ENCODE results near the gene IRF4. TPM values are rescaled to one million over a fixed set of nuclear protein-coding genes. Genes with fewer than 3 reads are reported as not detected.
A peak's percentile ranks its signal among the peaks of the same experiment; 100 is the strongest.

IRF4 gene
- total RNA-seq = 0.30 TPM in 1 of 2 replicates, not detected in the other
- long read RNA-seq = 0 reads

DNA sequence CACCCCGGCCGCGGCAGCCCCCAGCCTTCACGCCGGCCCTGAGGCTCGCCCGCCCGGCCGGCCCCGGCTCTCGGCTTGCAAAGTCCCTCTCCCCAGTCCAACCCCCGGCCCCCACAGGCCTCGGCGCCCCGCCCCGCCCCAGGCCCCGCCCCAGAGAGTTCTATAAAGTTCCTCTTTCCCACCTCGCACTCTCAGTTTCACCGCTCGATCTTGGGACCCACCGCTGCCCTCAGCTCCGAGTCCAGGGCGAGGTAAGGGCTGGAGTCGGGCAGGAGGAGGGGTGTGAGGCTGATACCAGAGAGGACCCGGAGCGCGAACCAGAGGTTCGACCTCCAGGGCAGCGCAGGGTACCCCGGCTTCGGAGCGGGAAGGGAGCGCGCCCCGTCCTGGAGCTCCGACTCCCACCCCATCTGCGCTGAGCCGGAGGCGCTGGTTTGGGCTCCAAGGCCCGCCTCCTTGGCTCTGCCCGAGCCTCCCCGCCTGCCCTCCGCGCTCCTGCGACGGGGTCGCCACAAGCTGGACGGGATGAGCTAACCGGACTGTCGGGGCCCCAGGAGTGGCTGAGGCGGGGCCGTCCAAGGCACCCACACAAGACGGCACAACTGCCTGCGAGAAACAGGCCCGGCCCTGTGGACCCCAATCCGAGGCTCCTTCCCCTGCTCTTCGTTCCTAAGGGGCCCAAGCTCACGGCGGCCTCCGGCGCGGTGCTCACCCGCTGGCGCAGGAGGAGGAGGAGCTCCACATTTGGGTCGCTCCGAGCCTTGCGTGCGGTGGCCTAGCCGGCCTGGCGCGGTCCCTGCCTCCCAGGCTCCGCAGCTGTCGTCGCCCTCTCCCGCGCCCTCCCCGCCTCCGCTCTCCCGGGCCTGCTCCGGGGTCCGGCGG, at the start of gene IRF4:
IRF4 (plus strand) TSS at position 194 of the 882 bp plus-strand sequence. CDS start 1,401 bp downstream, outside the sequence.
- DNase-seq (ENCODE audit: low read depth, low spot score) = no peak
- H3K27me3 Mint-ChIP-seq (ENCODE audit: low read depth) = peaks cover 95% of the 10 kb centered on the region
- H3K9me3 Mint-ChIP-seq = no peaks in the 10 kb centered on the region
- no peak within 1 kb of the TSS for H3K27ac Mint-ChIP-seq (ENCODE audit: unreplicated experiment)
- H3K4me3 Mint-ChIP-seq = peak within 1 kb of the TSS; percentile 65
- peaks cover 3% of the 10 kb centered on the region for H3K36me3 Mint-ChIP-seq (ENCODE audit: low read depth)
- TF ChIP-seq, protein P1, sequence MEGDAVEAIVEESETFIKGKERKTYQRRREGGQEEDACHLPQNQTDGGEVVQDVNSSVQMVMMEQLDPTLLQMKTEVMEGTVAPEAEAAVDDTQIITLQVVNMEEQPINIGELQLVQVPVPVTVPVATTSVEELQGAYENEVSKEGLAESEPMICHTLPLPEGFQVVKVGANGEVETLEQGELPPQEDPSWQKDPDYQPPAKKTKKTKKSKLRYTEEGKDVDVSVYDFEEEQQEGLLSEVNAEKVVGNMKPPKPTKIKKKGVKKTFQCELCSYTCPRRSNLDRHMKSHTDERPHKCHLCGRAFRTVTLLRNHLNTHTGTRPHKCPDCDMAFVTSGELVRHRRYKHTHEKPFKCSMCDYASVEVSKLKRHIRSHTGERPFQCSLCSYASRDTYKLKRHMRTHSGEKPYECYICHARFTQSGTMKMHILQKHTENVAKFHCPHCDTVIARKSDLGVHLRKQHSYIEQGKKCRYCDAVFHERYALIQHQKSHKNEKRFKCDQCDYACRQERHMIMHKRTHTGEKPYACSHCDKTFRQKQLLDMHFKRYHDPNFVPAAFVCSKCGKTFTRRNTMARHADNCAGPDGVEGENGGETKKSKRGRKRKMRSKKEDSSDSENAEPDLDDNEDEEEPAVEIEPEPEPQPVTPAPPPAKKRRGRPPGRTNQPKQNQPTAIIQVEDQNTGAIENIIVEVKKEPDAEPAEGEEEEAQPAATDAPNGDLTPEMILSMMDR (conservative IDR thresholded peaks at IDR 0.05) = no peak
- peaks cover 11% of the 10 kb centered on the region for H3K4me1 Mint-ChIP-seq

DNA sequence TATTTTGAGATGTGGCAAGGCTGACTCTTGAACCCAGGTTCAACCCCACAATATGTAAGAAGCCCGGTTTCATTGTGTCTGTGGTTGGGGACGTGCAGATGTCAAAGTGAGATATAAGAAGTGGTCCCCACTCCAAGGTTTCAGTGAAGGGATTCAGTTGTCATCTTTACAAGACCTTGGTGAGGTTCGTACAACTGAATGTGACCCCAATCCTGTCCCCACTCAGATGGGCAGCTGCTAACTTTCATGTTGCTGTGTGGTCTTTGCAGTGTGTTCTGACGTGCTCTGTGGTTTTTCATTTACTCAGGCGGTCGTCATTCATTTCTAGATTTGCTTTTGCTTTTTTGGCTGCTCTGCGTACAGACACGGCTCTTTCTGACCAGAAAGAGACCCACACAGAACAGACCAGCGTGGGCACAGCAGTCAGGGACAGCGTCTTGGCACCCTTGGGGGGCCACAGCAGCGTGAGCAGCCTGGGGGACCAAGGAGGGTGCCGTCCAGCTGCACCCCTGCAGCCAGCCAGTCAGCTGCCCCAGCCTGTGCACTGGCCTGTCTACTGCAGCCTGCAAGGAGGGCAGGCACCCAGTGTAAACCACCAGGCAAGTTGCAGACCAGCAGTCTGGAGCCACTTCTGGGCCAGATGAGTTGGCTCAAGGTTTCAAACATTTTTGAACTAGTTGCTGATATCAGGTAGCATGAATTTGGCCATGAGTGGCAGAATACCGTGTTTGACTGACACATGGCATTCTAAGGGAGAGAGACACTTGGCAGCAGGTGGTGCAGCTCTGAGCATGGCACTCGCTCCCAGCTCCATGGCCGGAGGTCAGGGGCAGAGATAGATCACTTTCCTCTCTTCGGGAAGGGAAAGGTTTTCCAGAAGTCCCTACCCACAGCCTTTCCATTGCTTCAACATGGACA, 49.4 kb upstream of the IRF4 start:
- no peaks in the 10 kb centered on the region for H3K9me3 Mint-ChIP-seq

DNA sequence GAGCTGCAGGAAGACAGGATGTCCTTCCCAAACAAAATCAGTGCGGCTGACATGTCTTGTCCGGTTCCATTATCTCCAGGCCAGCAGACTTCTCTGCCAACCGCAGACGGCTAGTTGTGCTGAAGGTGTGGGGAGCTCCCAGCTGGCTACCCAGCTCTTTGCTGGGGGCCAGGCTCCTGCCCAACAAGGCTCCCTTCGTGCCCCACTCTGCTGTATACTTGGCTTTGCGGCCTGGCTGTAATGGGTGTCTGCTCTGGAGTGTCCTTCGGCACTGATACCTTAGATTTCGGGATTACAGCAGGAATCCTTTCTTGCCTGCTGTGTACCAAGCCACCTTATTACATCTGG, 48.7 kb upstream of the IRF4 start:
- DNase-seq (ENCODE audit: low read depth, low spot score) = no peak

More for the DNA sequence above, 49.4 kb upstream of the IRF4 start:
- no peak for DNase-seq (ENCODE audit: low read depth, low spot score)
- peaks cover 11% of the 10 kb centered on the region for H3K36me3 Mint-ChIP-seq (ENCODE audit: low read depth)
- H3K27me3 Mint-ChIP-seq (ENCODE audit: low read depth) = no peaks in the 10 kb centered on the region
- no peak overlapping the region for H3K4me3 Mint-ChIP-seq
- TF ChIP-seq, protein P1 (conservative IDR thresholded peaks at IDR 0.05) = no peak
- H3K4me1 Mint-ChIP-seq = peaks cover 11% of the 10 kb centered on the region
- no peak overlapping the region for H3K27ac Mint-ChIP-seq (ENCODE audit: unreplicated experiment)

DNA sequence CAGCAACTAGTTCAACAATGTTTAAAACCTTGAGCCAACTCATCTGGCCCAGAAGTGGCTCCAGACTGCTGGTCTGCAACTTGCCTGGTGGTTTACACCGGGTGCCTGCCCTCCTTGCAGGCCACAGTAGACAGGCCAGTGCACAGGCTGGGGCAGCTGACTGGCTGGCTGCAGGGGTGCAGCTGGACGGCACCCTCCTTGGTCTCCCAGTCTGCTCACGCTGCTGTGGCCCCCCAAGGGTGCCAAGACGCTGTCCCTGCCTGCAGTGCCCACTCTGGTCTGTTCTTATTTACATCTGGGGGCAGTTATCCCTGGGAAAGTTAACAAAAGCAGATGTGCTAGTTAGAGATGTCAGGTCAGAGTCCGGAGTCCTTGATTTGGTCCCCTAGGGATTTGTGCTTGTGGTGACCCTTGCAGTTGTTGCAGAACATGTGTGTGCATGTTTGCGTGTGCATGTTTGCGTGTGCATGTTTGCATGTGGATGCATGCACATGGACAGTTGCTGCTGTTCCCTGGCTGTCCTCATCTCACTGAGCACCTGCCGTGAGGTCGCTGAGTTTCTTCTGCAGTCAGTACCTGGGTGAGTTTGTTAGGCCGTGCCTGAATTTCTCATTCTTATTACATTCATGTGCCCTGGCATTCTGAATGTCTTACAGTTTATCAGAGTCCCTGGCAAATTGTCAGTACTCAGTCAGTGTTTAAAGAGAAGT, 48.2 kb upstream of the IRF4 start:
- TF ChIP-seq, protein P1 (conservative IDR thresholded peaks at IDR 0.05) = no peak
- no peak overlapping the region for H3K4me3 Mint-ChIP-seq
- H3K27ac Mint-ChIP-seq (ENCODE audit: unreplicated experiment) = no peak overlapping the region
- no peak for DNase-seq (ENCODE audit: low read depth, low spot score)
- H3K36me3 Mint-ChIP-seq (ENCODE audit: low read depth) = peaks cover 15% of the 10 kb centered on the region
- H3K27me3 Mint-ChIP-seq (ENCODE audit: low read depth) = no peaks in the 10 kb centered on the region
- H3K9me3 Mint-ChIP-seq = no peaks in the 10 kb centered on the region
- peaks cover 5% of the 10 kb centered on the region for H3K4me1 Mint-ChIP-seq

More for the DNA sequence above, 48.7 kb upstream of the IRF4 start:
- Mint-ChIP-seq H3K9me3 (no peaks in the 10 kb centered on the region), H3K27ac (ENCODE audit: unreplicated experiment) (no peak overlapping the region), H3K36me3 (ENCODE audit: low read depth) (peaks cover 17% of the 10 kb centered on the region), H3K4me3 (no peak overlapping the region), H3K27me3 (ENCODE audit: low read depth) (no peaks in the 10 kb centered on the region), H3K4me1 (peaks cover 9% of the 10 kb centered on the region)
- TF ChIP-seq, protein P1 (conservative IDR thresholded peaks at IDR 0.05) = no peak

All from neural crest cell (in vitro differentiated cells).